Measurements from ENCODE around the gene ILKAP. TPM values are rescaled to one million over a fixed set of nuclear protein-coding genes. Genes with fewer than 3 reads are reported as not detected.

ILKAP gene
- total RNA-seq, 1 experiment from 2014 or later, result 27.5 TPM

- no peak for DNase-seq (ENCODE audit: low spot score)
Measured at GRCh38 chr2:238166391-238167343, 36.8 kb downstream of the ILKAP start.

DNA sequence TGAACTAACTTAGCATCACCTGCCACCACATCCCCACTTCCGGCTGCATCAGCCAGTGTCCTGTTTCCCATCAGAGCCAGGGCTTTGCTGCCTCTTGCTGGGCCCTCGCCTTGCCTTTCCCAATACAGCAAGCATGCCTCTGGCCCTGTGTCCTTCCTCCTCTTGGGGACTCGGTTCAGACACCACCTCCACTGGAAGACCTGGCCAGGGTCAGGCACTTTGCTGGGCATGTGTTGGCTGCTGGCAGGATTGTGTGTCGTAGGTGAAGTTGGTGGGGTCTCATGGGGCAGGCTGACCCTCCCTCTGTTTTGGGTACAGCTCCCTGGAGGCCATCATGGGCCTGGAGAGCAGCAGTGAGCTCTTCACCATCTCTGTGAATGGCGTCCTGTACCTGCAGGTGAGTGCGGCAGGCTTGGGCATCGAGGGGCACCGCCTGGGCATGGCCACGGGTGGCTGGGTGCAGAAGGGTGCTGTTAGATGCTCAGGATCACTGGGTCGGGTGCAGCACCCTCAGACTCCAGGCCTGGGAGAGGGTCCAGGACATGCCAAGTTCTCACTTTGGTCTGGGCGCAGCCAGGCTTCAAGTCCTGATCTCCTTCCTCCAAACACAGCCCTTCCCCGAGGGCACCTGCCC, 38.1 kb downstream of the ILKAP start:
- DNase-seq (ENCODE audit: low spot score), result no peak

GRCh38 chr2:238164906-238165287, 38.6 kb downstream of the ILKAP start:
- DNase-seq (ENCODE audit: low spot score), result no peak

DNA sequence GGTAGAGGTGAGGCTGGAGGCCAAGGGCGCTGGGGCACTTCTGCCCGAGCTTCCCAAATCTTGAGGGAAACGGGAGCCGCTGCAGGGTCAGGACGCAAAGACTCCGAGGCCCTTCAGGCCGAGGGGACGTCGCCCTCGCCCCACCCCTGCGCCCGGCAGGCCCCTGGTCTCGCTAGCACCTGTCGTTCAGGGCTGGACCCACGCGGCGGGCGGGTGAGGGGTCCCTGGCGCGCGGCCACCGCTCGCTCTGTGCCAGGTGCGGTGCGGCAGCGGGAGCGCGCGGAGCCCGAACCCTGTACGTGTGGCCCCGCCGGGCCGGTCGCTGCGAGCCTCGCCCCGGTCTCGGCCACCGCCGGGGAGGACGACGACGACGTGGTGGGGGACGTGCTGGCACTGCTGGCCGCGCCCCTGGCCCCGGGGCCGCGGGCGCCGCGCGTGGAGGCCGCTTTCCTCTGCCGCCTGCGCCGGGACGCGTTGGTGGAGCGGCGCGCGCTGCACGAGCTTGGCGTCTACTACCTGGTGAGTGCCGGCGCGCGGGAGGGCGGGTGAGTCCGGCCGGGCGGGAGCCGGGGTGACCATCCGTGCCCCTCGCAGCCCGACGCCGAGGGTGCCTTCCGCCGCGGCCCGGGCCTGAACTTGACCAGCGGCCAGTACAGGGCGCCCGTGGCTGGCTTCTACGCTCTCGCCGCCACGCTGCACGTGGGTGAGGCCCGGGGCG, 39.9 kb downstream of the ILKAP start:
- no peak for DNase-seq (ENCODE audit: low spot score)

- DNase-seq (ENCODE audit: low spot score), result no peak
Measured at GRCh38 chr2:238162846-238163441, 40.6 kb downstream of the ILKAP start.

- no peak for DNase-seq (ENCODE audit: low spot score)
Measured at GRCh38 chr2:238162251-238162845, 41.1 kb downstream of the ILKAP start.

DNA sequence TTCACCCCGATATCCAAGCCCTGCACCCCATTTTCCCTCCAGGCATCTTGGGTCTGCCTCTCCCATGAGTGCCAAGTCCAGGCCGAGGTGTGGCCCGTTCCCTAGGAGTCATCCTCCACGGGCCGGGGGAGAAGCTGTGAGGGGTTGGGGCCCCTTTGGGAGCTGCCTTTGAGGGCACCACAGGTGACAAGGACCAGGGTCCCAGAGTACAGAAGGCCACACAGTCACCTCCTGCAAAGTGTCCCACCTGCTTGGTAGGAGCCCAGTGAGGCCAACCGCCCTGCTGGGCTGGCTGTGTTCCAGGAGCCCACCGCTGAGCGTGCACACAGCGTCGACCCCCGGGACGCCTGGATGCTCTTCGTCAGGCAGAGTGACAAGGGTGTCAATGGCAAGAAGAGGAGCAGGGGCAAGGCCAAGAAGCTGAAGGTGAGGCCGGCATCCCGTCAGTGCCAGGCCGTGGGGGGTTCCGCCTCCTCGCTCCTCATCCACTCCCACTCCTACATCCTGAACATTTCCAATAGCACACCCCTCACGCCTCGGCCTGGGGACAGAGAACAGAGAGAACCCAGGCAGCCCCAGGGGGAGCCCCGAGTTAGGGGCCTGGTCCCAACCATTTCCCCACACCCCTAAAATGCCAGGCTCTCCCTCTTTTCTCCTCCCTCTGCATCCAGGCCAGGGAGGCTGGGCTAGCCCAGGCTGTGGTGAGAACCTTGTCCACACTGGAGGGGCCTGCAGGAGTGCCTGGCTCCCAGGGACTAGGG, 42.0 kb downstream of the ILKAP start:
- no peak for DNase-seq (ENCODE audit: low spot score)

DNA sequence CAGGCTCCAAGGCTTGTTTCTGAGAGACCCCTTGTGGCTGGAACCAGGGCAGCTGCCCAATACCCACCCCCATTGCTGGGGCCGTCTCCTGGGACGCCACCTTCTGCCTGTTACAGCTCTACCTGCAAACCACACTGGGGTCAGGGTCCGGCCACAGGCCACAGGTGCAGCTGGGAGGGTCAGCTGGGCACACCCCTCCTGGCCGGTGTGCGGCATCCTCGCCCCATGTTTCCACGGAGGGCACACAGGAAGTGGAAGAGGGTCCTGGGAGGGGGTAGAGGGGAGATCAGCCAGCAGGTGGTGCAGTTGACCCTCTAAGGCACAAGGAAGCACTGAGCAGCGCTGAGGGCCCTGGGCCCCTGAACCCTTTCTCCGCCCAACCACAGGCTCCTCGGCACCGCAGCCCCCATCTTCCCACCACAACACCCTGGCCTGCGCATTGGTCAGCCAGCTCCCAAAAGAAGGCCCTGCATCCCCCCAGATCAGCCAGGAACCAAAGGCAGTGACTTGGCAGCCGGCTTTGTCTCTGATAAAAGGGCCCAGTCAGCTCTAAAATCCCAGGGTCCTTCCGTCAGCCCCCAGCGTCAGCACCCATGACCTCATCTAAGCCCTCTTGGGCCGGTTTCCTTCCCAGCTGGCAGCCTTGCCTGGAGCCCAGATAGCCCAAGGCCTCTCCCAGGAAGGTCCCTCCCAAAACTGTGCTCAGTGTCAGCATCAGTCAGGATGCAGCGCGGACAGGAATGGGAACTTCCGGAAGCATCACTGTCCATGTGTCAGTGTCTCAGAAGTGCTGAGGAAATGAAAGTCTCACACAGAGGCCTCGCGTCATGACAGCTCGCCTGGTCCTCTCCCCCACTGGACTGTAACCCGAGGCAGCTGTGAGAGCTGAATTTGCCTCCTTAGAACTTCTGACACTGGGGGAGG, 43.0 kb downstream of the ILKAP start:
- DNase-seq (ENCODE audit: low spot score), result no peak

GRCh38 chr2:238159661-238160205, 43.8 kb downstream of the ILKAP start:
- DNase-seq (ENCODE audit: low spot score), result no peak

DNA sequence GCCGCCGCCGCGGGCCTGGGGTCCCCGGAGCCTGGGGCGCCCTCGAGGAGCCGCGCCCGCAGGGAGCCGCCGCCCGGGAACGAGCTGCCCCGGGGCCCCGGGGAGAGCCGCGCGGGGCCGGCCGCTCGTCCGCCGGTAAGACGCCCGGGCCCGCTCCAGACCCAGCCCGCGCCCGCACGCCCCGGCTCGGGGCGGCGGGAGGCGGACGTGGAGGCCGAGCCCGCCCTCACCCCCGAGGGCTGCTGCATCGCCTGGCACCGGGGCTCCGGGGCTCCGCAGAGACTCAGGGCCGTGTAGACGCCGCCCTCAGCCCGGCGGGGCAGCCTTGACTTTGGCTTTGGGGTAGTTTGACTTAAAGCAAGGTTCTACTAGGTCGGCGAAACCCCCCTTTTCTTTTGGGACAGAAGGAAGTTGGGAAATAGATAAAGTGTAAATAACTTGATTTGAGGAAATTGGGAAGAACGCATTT, 44.4 kb downstream of the ILKAP start:
- DNase-seq (ENCODE audit: low spot score), result no peak

- DNase-seq (ENCODE audit: low spot score), result peak; percentile 39
Measured at GRCh38 chr2:238158509-238159070, 44.9 kb downstream of the ILKAP start, which contains the start of gene ERFE. TSS of gene ERFE (plus strand) at chr2:238158970. CDS start at chr2:238159008, 38 bp downstream.

- DNase-seq (ENCODE audit: low spot score), result no peak
Measured at GRCh38 chr2:238158018-238158508, 45.4 kb downstream of the ILKAP start.

- no peak for DNase-seq (ENCODE audit: low spot score)
Measured at GRCh38 chr2:238157506-238158017, 45.9 kb downstream of the ILKAP start.

DNA sequence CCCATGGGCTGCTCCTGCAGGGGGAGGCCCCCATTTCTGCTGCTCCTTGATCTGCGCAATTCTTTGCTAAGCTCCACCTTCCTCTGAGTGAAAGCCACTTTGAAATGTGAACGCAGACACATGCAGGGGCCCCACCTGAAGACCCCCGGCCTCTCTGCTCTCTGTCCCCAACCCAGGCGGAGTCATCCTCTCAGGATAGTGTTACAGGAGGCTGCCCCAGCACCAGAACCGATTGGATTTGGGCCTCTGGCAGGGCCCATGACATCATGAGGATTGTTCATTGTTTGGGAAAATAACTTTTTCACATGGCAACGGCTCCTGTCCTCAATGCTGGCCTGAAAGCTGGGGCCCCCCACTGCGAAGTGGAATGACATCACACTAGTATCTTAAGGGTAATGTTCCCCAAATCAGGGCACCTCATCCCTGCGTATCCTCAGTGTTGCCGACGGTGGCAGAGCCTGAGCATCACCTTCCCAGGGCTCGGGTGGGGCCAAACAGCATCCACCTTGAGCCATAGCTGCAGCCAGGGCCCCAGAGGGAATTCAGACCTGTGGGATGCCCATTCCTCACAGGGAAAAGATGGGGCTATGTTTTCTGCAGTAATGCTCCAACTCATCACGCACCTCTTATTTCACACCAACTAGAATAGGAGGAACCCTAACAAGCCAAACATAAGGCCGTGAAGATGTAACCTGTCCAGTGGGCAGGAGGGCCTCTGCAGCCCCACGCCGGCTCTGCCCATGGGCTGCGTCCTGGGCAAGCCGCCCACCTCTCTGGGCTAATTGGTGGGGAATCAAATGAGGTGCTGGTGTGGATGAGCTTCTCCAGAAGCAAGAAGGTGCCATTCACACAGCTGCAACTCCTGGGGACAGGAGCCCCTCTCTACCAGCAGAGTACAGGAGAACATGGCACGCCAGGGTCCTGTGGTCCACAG, 47.5 kb downstream of the ILKAP start:
- no peak for DNase-seq (ENCODE audit: low spot score)

- DNase-seq (ENCODE audit: low spot score), result no peak
Measured at GRCh38 chr2:238155051-238155760, 48.3 kb downstream of the ILKAP start.

DNA sequence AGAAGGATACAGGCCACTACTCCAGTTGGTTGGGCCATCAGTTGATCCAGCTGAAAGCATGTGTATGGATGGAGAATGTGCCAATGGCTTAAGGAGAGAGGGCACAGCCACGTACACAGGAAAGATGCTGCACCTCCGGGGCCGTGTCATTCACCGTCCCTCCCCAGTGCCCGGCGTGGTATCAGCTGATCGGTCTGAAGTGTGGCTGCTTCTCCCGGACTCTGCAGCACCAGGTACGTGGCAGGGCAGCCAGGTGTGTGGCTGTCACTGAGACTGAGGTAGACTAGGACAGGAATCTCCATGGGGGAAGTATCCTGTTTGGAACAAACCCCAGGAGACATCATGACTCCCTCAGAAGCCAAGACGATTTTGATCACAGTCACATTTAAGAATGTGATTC, 48.9 kb downstream of the ILKAP start:
- DNase-seq (ENCODE audit: low spot score), result no peak
